ENCODE results near the gene LRRC3B.
"Not testable (repeated sequence)": the region's sequence is repeated elsewhere in the genome, so short reads cannot be mapped to it uniquely, and the experiment has no call there.

LRRC3B gene

GRCh38 chr3:26622621-26623418 is at the start of gene LRRC3B:
Gene LRRC3B, plus strand, starts transcription at chr3:26622772. Its CDS starts 86,901 bp downstream, at chr3:26709673.
- DNase-seq = no peak

GRCh38 chr3:26574766-26575165 is 47.8 kb upstream of the LRRC3B start:
- no peak for DNase-seq

- no peak for DNase-seq
Measured at GRCh38 chr3:26579116-26579515, 43.5 kb upstream of the LRRC3B start.

GRCh38 chr3:26587571-26587970 is 35.0 kb upstream of the LRRC3B start:
- no peak for DNase-seq

GRCh38 chr3:26588931-26589330 is 33.6 kb upstream of the LRRC3B start:
- no peak for DNase-seq

- no peak for DNase-seq
Measured at GRCh38 chr3:26589678-26590077, 32.9 kb upstream of the LRRC3B start.

GRCh38 chr3:26590919-26591484 is 31.6 kb upstream of the LRRC3B start:
- no peak for DNase-seq

GRCh38 chr3:26591926-26592325 is 30.6 kb upstream of the LRRC3B start:
- no peak for DNase-seq

- DNase-seq = no peak
Measured at GRCh38 chr3:26592451-26592850, 30.1 kb upstream of the LRRC3B start.

- DNase-seq = no peak
Measured at GRCh38 chr3:26596335-26596734, 26.2 kb upstream of the LRRC3B start.

GRCh38 chr3:26603311-26603710 is 19.3 kb upstream of the LRRC3B start:
- DNase-seq = not testable (repeated sequence)

- not testable (repeated sequence) for DNase-seq
Measured at GRCh38 chr3:26603771-26604170, 18.8 kb upstream of the LRRC3B start.

GRCh38 chr3:26614006-26614685 is 8.4 kb upstream of the LRRC3B start:
- DNase-seq = no peak

- DNase-seq = no peak
Measured at GRCh38 chr3:26621176-26621575, 1.4 kb upstream of the LRRC3B start.

GRCh38 chr3:26621906-26622620 is 509 bp upstream of the LRRC3B start:
- DNase-seq = no peak

- DNase-seq = no peak
Measured at GRCh38 chr3:26623419-26624208, 1.0 kb downstream of the LRRC3B start.

GRCh38 chr3:26624209-26624765 is 1.7 kb downstream of the LRRC3B start:
- DNase-seq = no peak

- no peak for DNase-seq
Measured at GRCh38 chr3:26625187-26625586, 2.6 kb downstream of the LRRC3B start.

GRCh38 chr3:26627080-26627479 is 4.5 kb downstream of the LRRC3B start:
- no peak for DNase-seq

- DNase-seq = no peak
Measured at GRCh38 chr3:26628915-26629314, 6.3 kb downstream of the LRRC3B start.

- no peak for DNase-seq
Measured at GRCh38 chr3:26630669-26631389, 8.3 kb downstream of the LRRC3B start.

GRCh38 chr3:26631390-26631738 is 8.8 kb downstream of the LRRC3B start:
- no peak for DNase-seq
